Breast epithelium (tissue), 4 donors: ENCODE results near the gene CCT2. TPM values are rescaled to one million over a fixed set of nuclear protein-coding genes. Genes with fewer than 3 reads are reported as not detected.

Experiments
- DNase-seq, 2 donors: peaks; one replicate each; pipeline ENCODE4 v3.0.0-alpha.2; 2019; ENCODE audit warnings: low spot score in 2 of 2
- H3K27ac ChIP-seq, 2 donors: fragments of 200-600 bp; sonication (generic) in 1 of 2; one replicate each; pipeline ENCODE4 v1.5.1; 2016 to 2019; ENCODE audit warnings: mild to moderate bottlenecking in 1 of 2
- H3K27me3 ChIP-seq, 2 donors: fragments of 200-600 bp; sonication (generic) in 1 of 2; one replicate each; pipeline versions ENCODE4 v1.5.1 to v1.6.0; 2017 to 2019; ENCODE audit warnings: control low read depth in 1 of 2, mild to moderate bottlenecking in 1 of 2
- H3K36me3 ChIP-seq: fragments of 200-600 bp; one replicate; pipeline ENCODE4 v1.5.1; 2019
- H3K4me1 ChIP-seq, 2 donors: fragments of 200-600 bp; sonication (generic); one replicate each; pipeline ENCODE4 v1.5.1; 2016 to 2019; ENCODE audit warnings: control low read depth in 1 of 2
- H3K4me3 ChIP-seq, 3 donors: fragments of 200-600 bp; sonication (generic); 1 replicate in 2 of 3; 2 replicates in 1 of 3; pipeline ENCODE4 v1.5.1; 2016 to 2019; ENCODE audit warnings: mild to moderate bottlenecking in 3 of 3, moderate library complexity in 2 of 3
- H3K9me3 ChIP-seq, 2 donors: fragments of 200-600 bp; sonication (generic) in 1 of 2; one replicate each; pipeline ENCODE4 v1.5.1; 2016 to 2019; ENCODE audit warnings: control low read depth in 1 of 2
- POLR2A ChIP-seq: fragments of 450-650 bp; IDR thresholded peaks from one replicate; pipeline ENCODE4 v1.6.1; 2016; ENCODE audit warnings: antibody characterized with exemption, mild to moderate bottlenecking, moderate library complexity
- POLR2AphosphoS5 ChIP-seq, 3 donors: sonication (generic); formaldehyde crosslinking; IDR thresholded peaks; one replicate each; pipeline ENCODE4 v1.6.1; 2017; ENCODE audit warnings: antibody characterized with exemption in 3 of 3
- intact Hi-C: fragments of 100-400 bp; cut with DNase I; formaldehyde crosslinking; loops from one replicate; pipeline ENCODE4 v1.15.1; 2023; ENCODE audit warnings: low total_unique reads
- total RNA-seq, 3 donors: library from RNA; depleted of rRNA; stranded (reverse); fragments of >200 nt; gene quantifications; one replicate each; pipeline ENCODE4 v1.1.0, GENCODE V29; 2016
- TF ChIP-seq, protein P1 (sequence below), 3 donors: fragments of 450-650 bp; IDR thresholded peaks; one replicate each; pipeline ENCODE4 v1.5.1; 2016 to 2017; ENCODE audit warnings: antibody characterized with exemption in 3 of 3, mild to moderate bottlenecking in 3 of 3, moderate library complexity in 3 of 3

Gene CCT2
- total RNA-seq, 3 donors from 2014 or later, result 80.2 to 126 (median 123) TPM

DNA sequence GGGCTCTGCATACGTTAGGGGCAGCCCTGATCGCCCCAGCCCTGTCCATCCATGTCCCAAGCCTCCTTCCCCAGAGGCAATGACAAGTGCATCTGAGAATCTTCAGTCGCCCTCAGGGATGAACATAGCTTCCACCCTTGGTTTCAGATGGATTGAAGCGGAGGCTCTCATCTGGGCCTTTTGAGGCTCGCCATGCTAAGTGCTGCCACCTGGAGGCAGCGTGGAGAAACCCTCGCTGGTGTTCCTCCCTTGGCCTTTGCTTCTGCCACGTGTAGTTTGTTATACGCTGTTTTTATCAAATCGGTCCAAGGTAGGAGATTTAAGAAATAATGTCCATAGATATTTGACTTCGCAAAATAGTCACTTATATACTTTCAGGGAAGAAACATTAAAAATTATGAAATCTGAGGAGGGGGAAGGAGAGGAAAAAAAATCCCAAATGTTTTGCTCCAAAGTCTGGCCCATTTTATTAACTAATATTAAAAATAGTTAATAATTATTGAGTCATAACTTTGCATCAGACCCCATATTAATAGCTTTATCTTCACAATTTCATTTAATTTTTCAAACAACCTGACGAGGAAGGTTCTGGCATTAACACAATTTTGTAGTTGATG lies 54.2 kb downstream of the CCT2 start:
- Histone ChIP-seq H3K9me3 (no peaks in the 10 kb centered on the region), H3K27ac (no peak overlapping the region), H3K36me3 (no peaks in the 10 kb centered on the region), H3K4me1 (no peaks in the 10 kb centered on the region), H3K4me3 (no peak overlapping the region), H3K27me3 (no peaks in the 10 kb centered on the region)
- DNase-seq, result peak in 1 of 2 donors; percentile 22
- no peak for TF ChIP-seq POLR2A
- TF ChIP-seq, protein P1, sequence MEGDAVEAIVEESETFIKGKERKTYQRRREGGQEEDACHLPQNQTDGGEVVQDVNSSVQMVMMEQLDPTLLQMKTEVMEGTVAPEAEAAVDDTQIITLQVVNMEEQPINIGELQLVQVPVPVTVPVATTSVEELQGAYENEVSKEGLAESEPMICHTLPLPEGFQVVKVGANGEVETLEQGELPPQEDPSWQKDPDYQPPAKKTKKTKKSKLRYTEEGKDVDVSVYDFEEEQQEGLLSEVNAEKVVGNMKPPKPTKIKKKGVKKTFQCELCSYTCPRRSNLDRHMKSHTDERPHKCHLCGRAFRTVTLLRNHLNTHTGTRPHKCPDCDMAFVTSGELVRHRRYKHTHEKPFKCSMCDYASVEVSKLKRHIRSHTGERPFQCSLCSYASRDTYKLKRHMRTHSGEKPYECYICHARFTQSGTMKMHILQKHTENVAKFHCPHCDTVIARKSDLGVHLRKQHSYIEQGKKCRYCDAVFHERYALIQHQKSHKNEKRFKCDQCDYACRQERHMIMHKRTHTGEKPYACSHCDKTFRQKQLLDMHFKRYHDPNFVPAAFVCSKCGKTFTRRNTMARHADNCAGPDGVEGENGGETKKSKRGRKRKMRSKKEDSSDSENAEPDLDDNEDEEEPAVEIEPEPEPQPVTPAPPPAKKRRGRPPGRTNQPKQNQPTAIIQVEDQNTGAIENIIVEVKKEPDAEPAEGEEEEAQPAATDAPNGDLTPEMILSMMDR (IDR thresholded peaks at IDR 0.05), result peak; percentile 31 to 65 (median 56)
- intact Hi-C loops, result no loop called here

DNA sequence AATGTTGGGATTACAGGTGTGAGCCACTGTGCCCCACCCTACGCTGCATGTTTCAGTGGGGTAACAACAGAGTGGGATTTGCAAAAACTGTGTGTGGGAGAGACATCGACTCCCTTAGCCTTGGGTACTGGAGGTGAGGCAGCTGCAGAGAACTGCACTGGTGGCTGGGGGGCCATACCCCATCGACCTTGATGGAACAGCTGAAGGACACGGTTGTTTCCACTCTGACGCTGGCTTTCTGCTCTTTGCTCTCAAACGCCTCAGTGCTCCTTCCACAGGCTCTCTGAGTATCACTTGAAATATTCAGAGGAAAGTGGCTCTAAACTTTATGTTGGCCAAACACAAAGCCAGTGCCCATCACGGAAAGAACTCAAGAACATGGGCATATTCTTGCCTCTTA lies 56.3 kb downstream of the CCT2 start:
- Histone ChIP-seq H3K36me3 (no peaks in the 10 kb centered on the region), H3K4me1 (no peaks in the 10 kb centered on the region), H3K27ac (no peak overlapping the region), H3K4me3 (no peak overlapping the region), H3K9me3 (no peaks in the 10 kb centered on the region), H3K27me3 (no peaks in the 10 kb centered on the region)
- intact Hi-C loops, result no loop called here
- DNase-seq, result no peak
- TF ChIP-seq POLR2AphosphoS5 (IDR thresholded peaks at IDR 0.05) (no peak), POLR2A (no peak)
- TF ChIP-seq, protein P1 (IDR thresholded peaks at IDR 0.05), result no peak

DNA sequence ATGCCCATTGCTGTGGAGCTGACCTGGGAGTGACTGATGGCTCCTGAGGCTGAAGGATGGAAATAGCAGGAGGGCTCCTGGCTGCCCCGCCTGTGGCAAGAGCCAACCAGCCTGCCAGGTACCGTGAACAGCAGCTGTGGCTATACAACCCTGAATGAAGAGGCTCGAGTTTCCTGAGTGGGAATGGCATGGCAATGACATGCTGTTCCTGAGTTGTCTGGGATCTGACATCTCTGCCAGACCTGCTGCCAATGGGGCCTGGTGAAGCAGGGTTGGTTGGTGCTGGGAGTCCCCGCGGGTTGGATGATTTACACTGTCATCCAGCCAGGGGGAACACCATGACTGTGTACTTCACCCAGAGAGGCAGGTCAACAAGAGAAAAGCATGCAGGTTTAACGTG lies 57.3 kb downstream of the CCT2 start:
- Histone ChIP-seq H3K27me3 (no peaks in the 10 kb centered on the region), H3K4me1 (no peaks in the 10 kb centered on the region), H3K9me3 (no peaks in the 10 kb centered on the region), H3K27ac (no peak overlapping the region), H3K36me3 (no peaks in the 10 kb centered on the region), H3K4me3 (no peak overlapping the region)
- no peak for DNase-seq
- TF ChIP-seq POLR2A, result no peak
- TF ChIP-seq POLR2AphosphoS5 (IDR thresholded peaks at IDR 0.05), result no peak
- TF ChIP-seq, protein P1 (IDR thresholded peaks at IDR 0.05), result no peak
- intact Hi-C loops, result no loop called here

DNA sequence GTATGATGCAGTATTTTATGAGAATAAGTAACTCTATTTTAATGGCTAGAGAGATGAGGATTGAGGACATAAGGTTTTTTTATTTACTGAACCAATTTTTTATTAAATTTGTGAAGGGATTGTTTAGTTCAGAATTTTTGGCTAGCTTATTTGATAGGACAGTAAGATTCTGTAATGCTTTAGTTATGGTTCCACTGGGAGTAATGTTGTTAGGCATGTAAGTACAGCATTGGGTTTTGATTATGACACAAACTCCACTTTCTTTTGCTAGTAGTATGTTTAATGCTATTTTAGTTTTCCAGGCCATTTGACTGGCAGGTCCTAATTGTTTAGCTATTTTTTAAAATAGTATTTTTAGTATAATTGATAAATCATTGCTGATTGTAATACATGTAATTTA lies 59.3 kb downstream of the CCT2 start:
- H3K4me1 ChIP-seq, result no peaks in the 10 kb centered on the region
- H3K9me3 ChIP-seq, result no peaks in the 10 kb centered on the region
- no peak for TF ChIP-seq POLR2AphosphoS5 (IDR thresholded peaks at IDR 0.05)
- H3K27me3 ChIP-seq, result no peaks in the 10 kb centered on the region
- no peak for DNase-seq
- H3K36me3 ChIP-seq, result no peaks in the 10 kb centered on the region
- intact Hi-C loops, result no loop called here
- H3K4me3 ChIP-seq, result no peak overlapping the region
- no peak overlapping the region for H3K27ac ChIP-seq

DNA sequence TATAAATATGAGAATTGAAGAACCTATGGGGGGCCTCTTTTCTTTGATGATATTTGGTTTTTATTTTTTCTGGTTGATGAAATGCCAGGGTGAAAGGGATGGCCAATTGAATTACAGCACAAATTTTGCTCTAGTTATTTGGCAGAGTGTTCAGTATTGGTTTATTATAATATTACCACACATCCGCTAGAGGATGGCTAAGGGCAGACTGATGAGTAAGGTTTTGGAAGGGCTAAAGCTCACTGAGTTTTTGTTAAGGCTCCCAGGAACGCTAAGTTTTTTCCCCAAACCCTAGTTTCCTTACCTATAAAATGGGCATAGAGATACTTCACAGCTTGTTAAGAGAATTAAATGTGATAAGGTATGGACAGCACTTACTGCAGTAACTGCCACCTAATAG lies 59.8 kb downstream of the CCT2 start:
- no peaks in the 10 kb centered on the region for H3K27me3 ChIP-seq
- H3K27ac ChIP-seq, result no peak overlapping the region
- intact Hi-C loops, result no loop called here
- no peaks in the 10 kb centered on the region for H3K36me3 ChIP-seq
- no peak for DNase-seq
- H3K4me3 ChIP-seq, result no peak overlapping the region
- no peaks in the 10 kb centered on the region for H3K9me3 ChIP-seq
- TF ChIP-seq POLR2A, result no peak
- TF ChIP-seq POLR2AphosphoS5 (IDR thresholded peaks at IDR 0.05), result no peak
- TF ChIP-seq, protein P1 (IDR thresholded peaks at IDR 0.05), result no peak
- no peaks in the 10 kb centered on the region for H3K4me1 ChIP-seq

DNA sequence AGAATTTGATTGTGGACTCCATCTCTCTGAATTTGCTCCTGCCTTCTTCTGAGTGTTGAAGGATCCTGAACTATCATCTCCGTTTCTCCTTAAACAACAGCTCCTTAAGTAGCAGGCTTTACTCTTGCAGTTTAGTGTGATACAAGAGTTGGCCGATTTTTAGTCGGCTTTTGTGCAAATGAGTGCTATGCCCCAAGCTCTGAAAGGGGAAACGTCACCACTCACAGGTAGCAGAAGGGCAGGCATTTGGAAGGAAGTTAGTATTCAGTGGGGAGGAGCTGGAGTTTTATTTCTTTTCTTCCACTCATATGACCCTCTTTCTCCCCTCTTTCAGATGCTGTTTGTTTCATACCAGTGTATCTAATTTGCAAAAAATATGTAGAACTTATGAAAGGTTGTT lies 61.9 kb downstream of the CCT2 start:
- Histone ChIP-seq H3K27me3 (no peaks in the 10 kb centered on the region), H3K4me1 (no peaks in the 10 kb centered on the region), H3K4me3 (no peak overlapping the region), H3K36me3 (no peaks in the 10 kb centered on the region), H3K9me3 (no peaks in the 10 kb centered on the region), H3K27ac (no peak overlapping the region)
- DNase-seq, result no peak
- intact Hi-C loops, result no loop called here
- TF ChIP-seq, protein P1 (IDR thresholded peaks at IDR 0.05), result no peak
- TF ChIP-seq POLR2AphosphoS5 (IDR thresholded peaks at IDR 0.05) (no peak), POLR2A (no peak)
